Mesenchymal stem cell (in vitro differentiated cells and primary cell): Measurements from ENCODE around the gene SMYD5.
A peak's percentile ranks its signal among the peaks of the same experiment; 100 is the strongest.

ENCODE experiments used
- DNase-seq: peaks from one replicate; pipeline ENCODE4 v3.0.0-alpha.2; 2013
- H2AFZ ChIP-seq: one replicate; pipeline ENCODE4 v1.6.1; 2013; ENCODE audit warnings: low read depth, mild to moderate bottlenecking, control low read depth, inconsistent platforms, low read length, moderate library complexity
- H2AK5ac ChIP-seq: 2 replicates; pipeline ENCODE4 v1.6.1; 2013; ENCODE audit warnings: low read length, moderate library complexity, mild to moderate bottlenecking, inconsistent platforms; ENCODE audit not compliant: severe bottlenecking
- H2BK120ac ChIP-seq: one replicate; pipeline ENCODE4 v1.6.1; 2013; ENCODE audit warnings: low read depth, mild to moderate bottlenecking, inconsistent platforms, low read length, moderate library complexity
- H2BK12ac ChIP-seq, 2 experiments: one replicate each; pipeline ENCODE4 v1.6.1; 2013; ENCODE audit warnings: inconsistent platforms in 2 of 2, low read length in 2 of 2, mild to moderate bottlenecking in 2 of 2, moderate library complexity in 2 of 2, control low read depth in 1 of 2
- H2BK15ac ChIP-seq: one replicate; pipeline ENCODE4 v1.6.1; 2013; ENCODE audit warnings: mild to moderate bottlenecking, low read depth, inconsistent platforms; ENCODE audit not compliant: poor library complexity, severe bottlenecking
- H2BK5ac ChIP-seq: 2 replicates; pipeline ENCODE4 v1.6.1; 2013; ENCODE audit warnings: low read depth, mild to moderate bottlenecking, low read length, control low read depth, inconsistent platforms; ENCODE audit not compliant: poor library complexity, severe bottlenecking
- H3K14ac ChIP-seq, 2 experiments: one replicate each; pipeline ENCODE4 v1.6.1; 2013; ENCODE audit warnings: inconsistent platforms in 2 of 2, low read length in 2 of 2, control low read depth in 1 of 2, mild to moderate bottlenecking in 1 of 2, moderate library complexity in 1 of 2
- H3K18ac ChIP-seq, 2 experiments: one replicate each; pipeline ENCODE4 v1.6.1; 2013; ENCODE audit warnings: inconsistent platforms in 2 of 2, low read length in 2 of 2, control low read depth in 1 of 2, low read depth in 1 of 2, mild to moderate bottlenecking in 1 of 2
- H3K23ac ChIP-seq, 2 experiments: one replicate each; pipeline ENCODE4 v1.6.1; 2013; ENCODE audit warnings: inconsistent platforms in 2 of 2, low read length in 2 of 2, mild to moderate bottlenecking in 2 of 2, moderate library complexity in 2 of 2, control low read depth in 1 of 2
- H3K27ac ChIP-seq: 2 replicates; pipeline ENCODE4 v1.5.1; 2013; ENCODE audit warnings: mild to moderate bottlenecking, moderate library complexity, low read length, control low read depth, inconsistent platforms; ENCODE audit not compliant: poor library complexity, severe bottlenecking
- H3K27me3 ChIP-seq, 2 experiments: 2 replicates each; pipeline versions ENCODE4 v1.6.1 to v1.7.0; 2013; ENCODE audit warnings: low read length in 2 of 2, mild to moderate bottlenecking in 2 of 2, moderate library complexity in 2 of 2, control low read depth in 1 of 2, inconsistent platforms in 1 of 2; ENCODE audit not compliant: control insufficient read depth in 1 of 2, insufficient read depth in 1 of 2
- H3K36me3 ChIP-seq, 2 experiments: 2 replicates each; pipeline versions ENCODE4 v1.6.1 to v1.7.0; 2013; ENCODE audit warnings: low read length in 2 of 2, control low read depth in 1 of 2, inconsistent platforms in 1 of 2, low read depth in 1 of 2, mild to moderate bottlenecking in 1 of 2; ENCODE audit not compliant: insufficient read depth in 2 of 2, control insufficient read depth in 1 of 2
- H3K4ac ChIP-seq, 2 experiments: one replicate each; pipeline ENCODE4 v1.6.1; 2013; ENCODE audit warnings: inconsistent platforms in 2 of 2, low read length in 2 of 2, mild to moderate bottlenecking in 2 of 2, moderate library complexity in 2 of 2, control low read depth in 1 of 2, low read depth in 1 of 2
- H3K4me1 ChIP-seq: 2 replicates; pipeline ENCODE4 v1.6.1; 2013; ENCODE audit warnings: low read depth, low read length, control low read depth; ENCODE audit not compliant: control insufficient read depth, insufficient read depth
- H3K4me2 ChIP-seq: 2 replicates; pipeline ENCODE4 v1.6.1; 2013; ENCODE audit warnings: low read length, mild to moderate bottlenecking, inconsistent platforms; ENCODE audit not compliant: poor library complexity, severe bottlenecking
- H3K4me3 ChIP-seq, 2 experiments: 2 replicates each; pipeline versions ENCODE4 v1.5.1 to v1.7.0; 2013; ENCODE audit warnings: low read length in 2 of 2, mild to moderate bottlenecking in 2 of 2, control low read depth in 1 of 2, low read depth in 1 of 2; ENCODE audit not compliant: insufficient read depth in 1 of 2
- H3K79me1 ChIP-seq: replicated peaks from 2 replicates; pipeline ENCODE4 v1.6.1; 2013; ENCODE audit warnings: mild to moderate bottlenecking, control low read depth, low read length, inconsistent platforms; ENCODE audit not compliant: poor library complexity, severe bottlenecking
- H3K9ac ChIP-seq: 2 replicates; pipeline ENCODE4 v1.7.0; 2013; ENCODE audit warnings: mild to moderate bottlenecking, low read length, moderate library complexity
- H3K9me3 ChIP-seq: 2 replicates; pipeline ENCODE4 v1.7.0; 2013; ENCODE audit warnings: mild to moderate bottlenecking, low read length; ENCODE audit not compliant: control insufficient read depth
- H4K8ac ChIP-seq: one replicate; pipeline ENCODE4 v1.6.1; 2013; ENCODE audit warnings: inconsistent platforms, mild to moderate bottlenecking, low read length, moderate library complexity
- H4K91ac ChIP-seq: one replicate; pipeline ENCODE4 v1.6.1; 2013; ENCODE audit warnings: mild to moderate bottlenecking, low read length, inconsistent platforms
- WGBS: methylation state at CpG from one replicate; pipeline ENCODE4 v1.1.7; 2013; ENCODE audit warnings: mixed read lengths; 5-methylcytosine and 5-hydroxymethylcytosine counted together

Gene SMYD5

DNA sequence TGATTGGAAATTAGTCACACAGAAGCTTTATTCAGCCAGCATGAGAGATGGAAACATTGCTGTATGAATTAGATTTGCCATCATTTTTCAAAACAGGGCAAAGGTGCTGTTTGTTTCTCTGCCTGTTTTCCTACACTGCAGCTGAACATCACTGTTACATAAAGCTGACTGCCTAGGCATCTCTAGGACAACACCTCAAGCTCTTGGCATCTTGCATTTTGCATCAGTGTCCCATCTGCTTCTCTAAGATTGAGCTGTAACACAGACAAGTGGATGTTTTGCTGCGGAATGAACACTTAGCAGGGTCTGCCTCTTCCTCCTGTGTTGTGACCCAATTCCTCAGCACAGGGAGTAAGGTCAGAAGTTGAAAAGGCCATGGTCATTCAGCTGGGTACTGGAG is 24.9 kb downstream of the SMYD5 start:
- no peak overlapping the region for H2BK120ac ChIP-seq
- no peak overlapping the region for H2AK5ac ChIP-seq
- peaks cover 10 to 42% of the 10 kb centered on the region in 2 experiments for H3K36me3 ChIP-seq
- no peak overlapping the region for H3K4ac ChIP-seq
- no peak overlapping the region for H3K4me3 ChIP-seq
- H4K8ac ChIP-seq, result no peak overlapping the region
- no peak overlapping the region for H4K91ac ChIP-seq
- peak overlapping the region; percentile 62 for H3K9ac ChIP-seq
- no peak overlapping the region for H2BK12ac ChIP-seq
- H3K79me1 ChIP-seq, result peaks cover 14% of the 10 kb centered on the region
- no peak overlapping the region for H3K23ac ChIP-seq
- H3K9me3 ChIP-seq, result no peaks in the 10 kb centered on the region
- H3K4me2 ChIP-seq, result no peak overlapping the region
- no peak for DNase-seq
- WGBS, result 100% methylated on average over 1 of the region's 1 CpG
- no peaks in the 10 kb centered on the region for H3K27me3 ChIP-seq
- H3K27ac ChIP-seq, result no peak overlapping the region
- no peak overlapping the region for H2BK15ac ChIP-seq
- H3K18ac ChIP-seq, result no peak overlapping the region
- H2AFZ ChIP-seq, result no peak overlapping the region
- peaks cover 14% of the 10 kb centered on the region for H3K4me1 ChIP-seq
- no peak overlapping the region for H2BK5ac ChIP-seq
- no peak overlapping the region for H3K14ac ChIP-seq

DNA sequence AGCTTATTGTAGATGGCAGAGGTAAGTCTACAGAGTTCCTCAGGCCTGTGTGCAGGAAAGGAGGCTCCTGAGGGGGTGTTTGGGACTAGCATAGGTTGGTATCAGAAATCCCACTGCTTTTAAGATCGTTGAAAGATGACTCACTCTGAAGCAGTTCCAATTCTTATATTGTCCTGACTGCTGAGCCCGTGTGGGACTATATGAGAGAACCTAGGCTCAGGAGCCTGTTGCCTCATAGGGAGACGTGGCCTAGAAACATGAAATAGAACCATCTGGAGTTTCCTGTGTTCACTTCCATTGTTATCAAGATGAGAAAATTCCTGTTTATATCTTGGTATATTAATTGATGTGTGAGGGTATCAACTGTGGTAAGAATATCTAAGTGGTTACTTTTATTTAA is 25.7 kb downstream of the SMYD5 start:
- no peak overlapping the region for H2AFZ ChIP-seq
- peak; percentile 13 for DNase-seq
- H3K4ac ChIP-seq, result no peak overlapping the region
- no peak overlapping the region for H4K8ac ChIP-seq
- H4K91ac ChIP-seq, result no peak overlapping the region
- H3K4me3 ChIP-seq, result no peak overlapping the region
- H3K27ac ChIP-seq, result no peak overlapping the region
- no peak overlapping the region for H3K14ac ChIP-seq
- H3K23ac ChIP-seq, result no peak overlapping the region
- peaks cover 16 to 50% of the 10 kb centered on the region in 2 experiments for H3K36me3 ChIP-seq
- H2BK15ac ChIP-seq, result no peak overlapping the region
- H2BK12ac ChIP-seq, result no peak overlapping the region
- H3K9me3 ChIP-seq, result no peaks in the 10 kb centered on the region
- peaks cover 14% of the 10 kb centered on the region for H3K4me1 ChIP-seq
- H3K4me2 ChIP-seq, result no peak overlapping the region
- peak overlapping the region; percentile 62 for H3K9ac ChIP-seq
- no peak overlapping the region for H3K18ac ChIP-seq
- no peak overlapping the region for H2BK5ac ChIP-seq
- no peak overlapping the region for H2AK5ac ChIP-seq
- peaks cover 22% of the 10 kb centered on the region for H3K79me1 ChIP-seq
- 81% methylated on average over 3 of the region's 3 CpGs for WGBS
- H3K27me3 ChIP-seq, result no peaks in the 10 kb centered on the region
- H2BK120ac ChIP-seq, result no peak overlapping the region

DNA sequence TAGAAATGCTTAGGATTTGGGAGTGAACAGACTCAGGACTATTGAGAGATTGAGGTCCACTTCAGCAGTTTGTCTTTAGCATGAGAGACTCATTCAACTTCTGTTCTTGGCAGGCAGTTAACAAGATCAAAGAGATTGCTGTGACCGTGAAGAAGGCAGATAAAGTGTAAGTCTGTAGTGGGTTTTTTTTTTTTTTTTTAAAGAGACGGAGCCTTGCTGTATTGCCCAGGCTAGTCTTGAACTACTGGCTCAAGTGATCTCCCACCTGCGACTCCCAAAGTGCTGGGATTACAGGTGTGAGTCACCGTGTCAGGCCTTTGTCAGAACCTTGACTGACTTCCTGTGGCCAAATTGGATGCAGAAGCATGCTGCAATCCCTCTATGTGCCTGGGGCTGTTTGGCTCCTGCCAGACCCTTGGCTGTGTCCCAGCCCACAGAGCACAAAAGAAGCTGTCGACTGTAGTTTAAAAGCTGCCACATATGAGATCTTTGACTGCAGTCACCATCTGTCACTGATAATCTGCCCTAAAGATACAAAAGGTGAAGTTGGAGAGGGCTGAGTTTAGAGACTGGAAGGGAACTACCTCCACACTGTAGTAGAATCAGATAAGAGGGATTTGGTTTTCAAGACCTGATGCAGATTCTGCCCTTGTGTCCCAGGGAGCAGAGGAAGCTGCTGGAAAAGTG is 30.0 kb downstream of the SMYD5 start:
- Histone ChIP-seq H3K18ac (no peak overlapping the region), H3K14ac (no peak overlapping the region), H3K4ac (peak overlapping the region in 1 of 2 experiments; percentile 67), H3K9ac (no peak overlapping the region), H4K8ac (no peak overlapping the region), H4K91ac (no peak overlapping the region), H3K9me3 (no peaks in the 10 kb centered on the region), H2BK15ac (no peak overlapping the region), H3K27me3 (no peaks in the 10 kb centered on the region), H3K4me2 (no peak overlapping the region), H2BK12ac (no peak overlapping the region), H3K79me1 (peaks cover 48% of the 10 kb centered on the region), H3K27ac (no peak overlapping the region), H2AK5ac (no peak overlapping the region), H3K4me1 (peaks cover 4% of the 10 kb centered on the region), H3K23ac (no peak overlapping the region), H2BK120ac (no peak overlapping the region), H2BK5ac (no peak overlapping the region), H2AFZ (no peak overlapping the region), H3K36me3 (peaks cover 37 to 89% of the 10 kb centered on the region in 2 experiments), H3K4me3 (no peak overlapping the region)
- peak; percentile 7 for DNase-seq
- WGBS, result 75% methylated on average over 4 of the region's 5 CpGs

DNA sequence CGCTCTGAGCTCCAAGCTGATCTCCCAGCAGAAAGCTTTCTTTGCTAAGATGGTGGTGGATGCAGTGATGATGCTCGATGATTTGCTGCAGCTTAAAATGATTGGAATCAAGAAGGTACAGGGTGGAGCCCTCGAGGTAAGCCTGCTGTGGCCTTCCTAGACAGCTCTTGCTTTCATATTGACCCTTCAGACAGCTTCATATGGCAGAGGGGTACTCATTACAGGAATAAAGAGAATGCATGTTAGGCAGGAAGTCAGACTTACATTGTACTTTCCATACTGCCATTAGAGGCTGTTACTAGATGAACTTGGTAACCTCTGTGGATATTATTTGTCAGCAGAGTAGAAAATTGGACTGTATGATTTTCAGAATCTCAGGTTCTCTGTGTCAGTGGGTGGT is 30.5 kb downstream of the SMYD5 start:
- Histone ChIP-seq H3K18ac (no peak overlapping the region), H3K4ac (no peak overlapping the region), H3K36me3 (peaks cover 37 to 93% of the 10 kb centered on the region in 2 experiments), H3K27me3 (no peaks in the 10 kb centered on the region), H2AK5ac (no peak overlapping the region), H2BK15ac (no peak overlapping the region), H3K4me2 (no peak overlapping the region), H3K27ac (no peak overlapping the region), H2BK12ac (no peak overlapping the region), H2BK5ac (no peak overlapping the region), H3K23ac (no peak overlapping the region), H3K4me1 (peaks cover 3% of the 10 kb centered on the region), H4K91ac (no peak overlapping the region), H3K79me1 (peaks cover 49% of the 10 kb centered on the region), H2AFZ (no peak overlapping the region), H3K9me3 (no peaks in the 10 kb centered on the region), H2BK120ac (no peak overlapping the region), H3K14ac (no peak overlapping the region), H3K4me3 (no peak overlapping the region), H3K9ac (no peak overlapping the region), H4K8ac (no peak overlapping the region)
- 100% methylated on average over 3 of the region's 3 CpGs for WGBS
- no peak for DNase-seq
